ENCODE results near the gene EGLN3.

The EGLN3 gene

DNA sequence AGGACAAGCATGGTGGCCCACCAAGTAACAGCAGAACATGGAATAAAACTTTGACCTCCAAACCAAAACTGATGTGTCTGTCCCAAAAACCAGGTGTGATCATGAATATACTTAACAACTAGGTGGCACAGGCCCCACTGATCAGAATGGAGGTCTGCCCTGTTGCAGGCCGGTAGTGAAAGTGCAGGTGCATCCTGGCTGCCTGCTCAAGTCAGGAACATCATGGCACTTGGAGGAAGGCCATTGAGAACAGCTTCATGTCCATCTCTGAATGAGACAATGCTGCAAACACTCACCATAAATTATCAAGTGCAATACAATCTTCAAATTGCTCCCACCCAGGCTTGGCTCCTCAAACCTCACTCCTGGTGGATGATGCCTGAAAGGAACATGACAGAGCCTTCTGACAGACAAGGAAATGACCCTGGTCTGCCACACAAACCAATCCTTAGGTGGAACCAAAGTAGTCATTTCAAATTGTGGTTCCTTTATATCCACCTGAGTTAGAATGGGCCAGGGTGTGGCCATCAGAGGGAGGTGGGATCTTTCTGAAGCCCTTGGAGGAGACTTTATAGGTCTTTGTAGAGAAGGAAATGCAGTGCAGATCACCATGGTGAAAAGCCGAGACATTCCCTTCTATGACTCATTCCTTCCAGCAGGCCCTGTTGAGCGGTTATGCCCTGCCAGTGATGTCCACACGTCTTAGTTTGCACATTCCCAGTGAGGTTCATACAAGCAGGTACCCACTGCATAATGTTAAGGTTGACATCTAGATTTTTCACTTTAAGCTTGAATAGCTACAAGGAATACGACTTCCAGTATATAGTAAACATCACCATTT, 36.0 kb downstream of the EGLN3 start:
- DNase-seq = no peak

DNA sequence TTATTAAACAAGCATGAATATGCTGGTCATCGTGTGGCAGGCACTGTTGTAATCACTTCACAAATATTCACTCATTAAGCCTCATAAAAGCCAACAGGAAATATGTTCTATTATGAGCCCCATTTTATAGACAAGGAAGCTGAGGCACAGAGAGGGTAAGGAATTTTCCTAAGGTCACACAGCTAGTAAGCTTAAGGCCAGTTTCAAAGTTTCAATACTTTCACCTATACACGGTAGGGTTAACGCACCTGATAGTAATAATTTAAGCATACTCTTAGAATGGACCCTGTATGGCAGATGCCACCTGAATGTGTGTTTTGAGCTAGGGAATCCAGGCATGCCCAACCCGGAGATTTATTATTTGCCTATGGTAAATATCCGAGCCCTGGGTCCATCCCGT, 39.8 kb downstream of the EGLN3 start:
- DNase-seq = no peak

DNA sequence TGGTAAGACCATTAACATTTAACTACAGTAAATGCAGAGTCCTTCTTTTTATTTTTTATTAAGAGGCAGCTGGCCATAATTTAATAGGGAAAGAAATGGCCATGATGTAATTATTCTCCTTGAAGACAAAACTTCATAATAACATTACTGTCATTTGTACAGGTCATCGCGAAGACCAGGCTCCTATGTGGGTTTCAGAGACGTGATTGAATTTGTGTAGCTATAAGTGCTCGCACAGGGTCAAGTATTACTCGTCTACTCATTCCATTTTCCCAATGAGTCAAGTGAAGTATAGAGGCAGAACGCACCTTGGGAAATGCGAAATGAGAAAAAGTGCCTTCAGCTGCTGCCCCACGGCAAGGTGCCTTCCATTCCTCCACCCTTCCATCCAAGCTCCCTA, 40.4 kb downstream of the EGLN3 start:
- DNase-seq = no peak

DNA sequence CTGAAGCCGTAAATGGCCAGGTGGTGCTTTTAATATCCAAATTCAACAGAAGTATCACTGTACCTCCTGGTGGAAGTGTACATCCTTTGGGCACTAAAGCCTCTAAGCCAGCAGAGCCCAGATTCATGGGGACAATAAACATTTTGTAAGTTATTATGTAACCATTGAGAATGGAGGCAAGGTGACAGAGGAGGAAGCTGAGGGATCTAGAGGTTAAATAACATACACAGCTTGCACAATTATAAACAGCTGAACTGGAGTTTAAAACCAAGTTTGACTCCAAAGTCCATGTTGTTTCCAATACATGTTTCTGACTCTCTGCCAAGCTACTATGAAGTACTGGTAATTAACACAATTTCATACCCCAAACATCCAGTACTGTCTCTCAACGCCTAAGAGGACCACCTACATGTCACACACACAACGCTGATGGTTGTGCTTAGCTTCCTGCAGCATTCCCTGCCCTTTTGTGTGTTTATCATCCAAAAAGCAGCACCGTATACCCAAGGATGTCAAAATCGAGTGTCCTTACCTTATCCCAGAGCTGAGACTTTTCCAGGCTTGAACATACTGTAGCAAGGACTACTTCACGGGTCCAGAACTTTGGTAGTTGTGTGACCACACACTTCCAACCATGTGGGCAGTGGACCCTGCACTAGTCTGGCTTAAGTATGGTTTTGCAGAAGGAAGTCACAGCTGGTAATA, 41.3 kb downstream of the EGLN3 start:
- no peak for DNase-seq

DNA sequence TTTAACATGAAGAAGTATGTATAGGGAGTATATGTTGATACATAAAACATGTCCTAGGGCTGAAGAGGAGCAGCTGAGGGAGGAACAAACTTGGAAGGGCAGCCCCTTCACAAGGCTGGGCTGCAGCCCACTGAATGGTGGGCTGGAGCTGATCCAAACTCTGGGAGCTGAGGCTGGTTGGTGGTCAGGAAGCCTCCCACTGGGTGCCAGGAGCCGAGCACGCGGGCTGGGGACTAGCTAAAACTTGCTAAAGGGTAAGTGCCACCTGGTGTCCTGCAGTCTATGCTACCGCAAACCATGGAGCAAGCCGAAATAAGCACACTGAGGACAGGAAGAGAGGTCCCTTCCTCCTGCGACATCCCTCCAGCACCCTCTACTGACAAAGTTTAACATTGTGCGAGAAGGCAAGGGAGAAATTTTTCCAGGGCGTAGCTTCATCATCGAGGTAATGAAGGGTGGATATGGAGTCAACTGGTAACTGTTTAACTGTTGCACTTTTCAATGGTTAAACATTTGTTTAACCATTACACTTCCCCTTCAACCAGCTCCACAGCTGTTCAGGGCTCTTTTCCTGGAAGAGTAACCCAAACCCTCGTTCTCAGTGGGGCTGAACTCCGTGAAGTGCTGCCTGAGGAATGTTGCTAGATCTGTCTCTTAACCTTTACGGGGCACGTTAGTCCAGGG, 42.2 kb downstream of the EGLN3 start:
- DNase-seq = no peak

DNA sequence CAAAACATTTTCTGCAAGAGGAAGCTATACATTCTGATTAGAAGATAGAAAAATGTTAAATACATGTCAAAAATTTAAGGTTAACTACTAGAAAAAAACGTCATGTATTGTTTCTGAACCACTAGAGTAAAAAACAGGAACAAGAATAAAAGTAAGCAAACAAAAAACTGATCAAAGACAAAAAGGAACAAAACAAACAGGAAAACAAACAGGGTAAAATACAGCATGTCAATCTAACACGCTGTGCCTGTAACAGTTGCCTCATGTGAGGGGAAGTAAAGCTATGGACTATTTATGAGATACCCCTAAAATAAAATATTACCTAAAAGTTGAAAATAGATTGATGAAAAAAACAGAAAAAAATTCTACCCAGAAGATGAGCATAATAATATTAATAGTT, 43.9 kb downstream of the EGLN3 start:
- DNase-seq = no peak

DNA sequence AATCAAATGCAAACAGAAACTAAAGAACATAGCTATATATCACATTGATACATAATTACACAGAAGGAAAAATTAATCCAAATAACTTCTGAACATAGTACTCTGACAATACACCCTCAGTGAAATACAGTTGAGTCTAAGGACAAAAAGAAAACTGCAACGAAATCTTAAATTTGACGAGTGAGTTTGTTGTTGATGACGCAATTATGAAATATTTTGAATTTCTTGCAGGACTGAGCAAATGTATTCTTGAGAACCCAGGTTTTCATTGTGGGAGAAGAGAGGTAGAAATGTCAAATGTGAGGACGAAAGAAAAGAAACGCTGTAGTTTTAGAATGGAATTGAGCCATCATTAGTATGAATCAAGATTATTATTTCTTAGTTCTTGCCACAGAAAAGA, 46.3 kb downstream of the EGLN3 start:
- no peak for DNase-seq

DNA sequence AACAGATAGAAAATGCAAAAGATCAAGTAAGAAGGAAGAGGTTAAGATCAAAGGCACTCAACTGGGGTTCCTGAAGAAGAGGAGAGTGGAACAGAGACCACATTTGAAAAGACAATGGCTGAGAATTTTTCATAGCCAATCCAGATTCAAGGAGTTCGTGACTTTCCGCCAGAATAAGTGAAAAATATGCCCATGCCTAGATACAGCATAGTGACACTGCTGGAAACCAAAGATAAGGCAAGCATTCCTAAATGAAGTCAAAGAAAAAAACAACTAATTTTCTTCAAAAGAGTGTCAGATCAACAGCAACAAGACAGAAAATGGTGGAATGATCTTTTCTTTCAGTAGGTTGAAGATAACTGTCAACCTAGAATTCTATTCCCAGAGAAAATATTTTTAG, 47.5 kb downstream of the EGLN3 start:
- no peak for DNase-seq

DNA sequence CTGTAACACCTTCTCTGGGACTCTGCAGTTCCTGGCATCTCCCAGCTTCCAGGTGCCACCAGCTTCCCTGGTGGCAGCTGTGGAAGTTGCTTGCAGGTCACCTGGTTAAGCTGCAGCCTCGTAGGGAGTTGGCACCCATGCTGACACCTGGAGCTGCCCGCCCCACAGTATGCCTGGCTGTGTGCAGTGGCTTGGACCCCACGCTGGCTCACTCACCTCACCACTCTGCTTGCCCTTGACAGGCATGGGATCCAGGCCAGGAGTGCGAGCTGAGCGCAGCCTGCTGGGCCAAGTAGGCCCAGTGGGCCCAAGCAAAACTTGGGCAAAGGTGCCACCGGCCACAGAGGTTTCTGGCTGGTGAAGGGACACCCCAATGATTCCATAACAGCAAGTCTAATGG, 48.5 kb downstream of the EGLN3 start:
- no peak for DNase-seq

DNA sequence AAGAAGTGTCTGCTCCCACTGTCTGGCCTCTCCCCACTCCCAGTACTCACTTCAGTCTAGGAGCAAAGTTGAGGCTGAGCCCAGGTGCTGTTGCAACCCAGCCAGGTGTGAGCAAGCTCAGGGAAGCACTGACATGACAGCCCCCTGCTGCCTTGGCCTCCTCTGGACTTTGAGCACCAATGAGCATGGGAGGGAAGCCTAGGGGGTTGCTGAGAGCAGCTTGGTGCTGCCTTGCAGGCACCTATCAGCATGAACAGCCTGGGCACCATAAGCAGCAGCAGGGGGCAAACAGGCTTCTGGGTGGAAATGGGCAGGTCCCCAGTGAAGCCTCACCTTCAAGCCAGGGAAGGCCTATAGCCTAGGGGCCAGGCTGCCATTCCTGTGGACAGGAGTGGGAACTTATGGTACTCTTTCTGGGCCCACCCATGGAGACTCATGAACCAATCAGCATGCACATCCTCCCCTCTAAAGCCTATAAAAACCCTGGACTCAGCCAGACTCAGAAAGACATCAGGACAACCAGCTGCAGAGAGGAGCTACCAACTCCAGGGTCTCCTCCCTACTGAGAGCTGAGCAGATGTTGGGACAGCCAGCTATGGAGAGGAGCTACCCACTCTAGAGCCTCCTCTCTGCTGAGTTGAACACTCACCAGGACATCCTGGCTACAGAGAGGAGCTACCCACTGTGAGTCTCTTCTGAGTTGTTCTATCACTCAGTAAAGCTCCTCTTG, 49.3 kb downstream of the EGLN3 start:
- no peak for DNase-seq

DNA sequence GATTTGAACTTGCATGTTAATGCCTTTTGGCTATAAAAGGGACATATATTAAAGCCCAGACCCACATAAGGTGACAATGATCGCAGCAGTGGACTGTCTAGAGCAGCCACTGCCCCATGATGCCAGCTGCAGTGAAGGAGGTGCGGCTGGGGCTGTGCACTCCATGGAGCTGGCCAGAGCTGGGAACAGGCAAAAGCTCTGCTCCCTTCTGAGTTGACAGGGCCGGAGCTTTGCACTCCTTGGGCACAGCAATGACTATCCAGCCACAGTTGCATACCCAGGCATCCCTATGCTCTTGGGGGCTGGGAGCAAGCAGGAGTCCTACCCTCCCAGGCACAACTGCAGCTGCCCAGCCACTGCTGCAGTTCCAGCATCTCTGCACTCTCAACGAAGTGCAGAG, 50.2 kb downstream of the EGLN3 start:
- no peak for DNase-seq

DNA sequence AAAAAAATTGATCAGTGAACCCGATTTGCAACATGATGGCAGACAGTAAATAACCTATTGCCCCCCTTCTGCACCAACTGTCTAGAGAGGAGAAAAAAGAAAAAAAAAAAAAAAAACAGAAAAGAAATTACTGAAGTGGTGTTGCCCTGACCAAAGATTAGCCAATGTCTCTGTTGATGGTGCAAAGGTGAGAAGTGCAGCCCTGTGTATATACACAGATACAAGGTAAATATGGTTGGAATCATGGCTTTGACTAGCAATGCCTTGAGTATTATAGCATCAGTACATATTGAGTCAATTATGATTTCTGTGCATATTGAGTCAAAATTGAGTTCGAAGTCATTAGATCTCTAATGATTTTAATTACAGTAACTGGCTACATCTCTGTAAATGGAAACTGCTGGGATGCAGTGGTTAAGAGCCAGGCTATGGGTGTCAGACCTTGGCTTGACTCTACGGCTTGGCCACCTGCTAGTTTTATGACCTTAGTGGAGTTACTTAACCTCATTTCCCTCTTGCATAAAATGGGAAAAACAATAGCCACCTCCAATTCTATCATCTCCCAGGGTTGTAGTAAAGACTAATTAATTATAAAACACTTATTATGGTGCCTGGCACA, 51.0 kb downstream of the EGLN3 start:
- no peak for DNase-seq

DNA sequence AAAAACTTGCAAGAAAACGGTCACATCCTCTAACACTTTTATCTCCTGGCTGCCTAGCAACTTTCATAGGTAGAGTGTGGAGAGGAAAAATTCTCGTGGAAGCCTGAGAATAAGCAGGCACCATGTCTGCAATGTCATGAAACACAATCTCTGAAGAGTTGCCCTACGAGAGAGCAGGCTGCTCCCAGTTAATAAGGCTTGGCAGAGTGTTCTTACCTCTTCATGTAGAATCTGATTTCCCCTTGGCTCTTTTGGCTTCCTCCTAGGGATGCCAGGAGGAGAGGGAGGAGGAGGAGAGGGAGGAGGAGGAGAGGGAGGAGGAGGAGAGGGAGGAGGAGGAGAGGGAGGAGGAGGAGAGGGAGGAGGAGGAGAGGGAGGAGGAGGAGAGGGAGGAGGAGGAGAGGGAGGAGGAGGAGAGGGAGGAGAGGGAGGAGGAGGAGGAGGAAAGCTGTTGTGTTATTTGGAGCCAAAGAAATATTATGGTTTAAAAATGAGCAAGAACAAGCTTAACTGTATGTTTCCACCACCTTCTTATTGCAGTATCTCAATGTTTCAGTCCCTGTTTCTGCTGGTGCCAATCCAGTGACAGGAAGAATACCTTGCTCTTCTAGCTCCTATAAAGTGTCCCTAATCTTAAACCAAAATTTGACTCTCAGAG, 52.9 kb downstream of the EGLN3 start:
- no peak for DNase-seq

DNA sequence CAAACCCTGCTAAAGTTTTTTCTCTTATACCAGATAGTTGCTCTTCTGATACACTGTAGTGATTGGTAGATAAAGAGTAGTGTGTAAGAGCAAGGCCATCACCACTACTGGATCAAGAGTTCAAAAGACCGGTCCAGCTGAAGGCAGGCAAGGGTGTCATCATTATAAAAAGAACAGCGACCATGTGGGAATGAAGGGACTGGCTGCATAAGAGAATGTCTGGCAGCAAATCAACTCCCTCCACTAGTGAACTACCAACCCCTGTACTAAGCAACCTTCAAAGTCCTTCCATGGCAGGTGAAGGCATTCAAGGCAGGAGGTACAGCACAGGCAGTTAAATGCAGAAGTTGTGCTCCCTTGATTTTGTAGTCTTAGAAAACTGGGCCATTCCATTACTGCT, 53.5 kb downstream of the EGLN3 start:
- no peak for DNase-seq

DNA sequence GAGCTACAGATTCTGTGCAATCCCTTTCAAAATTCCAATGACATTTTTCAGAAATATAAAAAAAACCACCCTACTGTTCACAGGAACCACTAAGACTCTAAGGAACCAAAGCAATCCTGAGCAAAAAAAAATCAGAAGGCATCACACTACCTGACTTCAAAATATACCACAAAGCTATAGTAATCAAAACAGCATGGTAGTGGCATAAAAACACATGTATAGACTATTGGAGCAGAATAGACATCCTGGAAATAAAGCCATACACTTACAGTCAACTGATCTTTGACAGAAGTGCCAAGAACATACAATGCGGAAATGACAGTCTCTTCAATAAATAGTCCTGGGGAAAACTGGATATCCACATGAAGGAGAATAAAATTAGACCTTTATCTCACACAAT, 56.5 kb downstream of the EGLN3 start:
- no peak for DNase-seq

DNA sequence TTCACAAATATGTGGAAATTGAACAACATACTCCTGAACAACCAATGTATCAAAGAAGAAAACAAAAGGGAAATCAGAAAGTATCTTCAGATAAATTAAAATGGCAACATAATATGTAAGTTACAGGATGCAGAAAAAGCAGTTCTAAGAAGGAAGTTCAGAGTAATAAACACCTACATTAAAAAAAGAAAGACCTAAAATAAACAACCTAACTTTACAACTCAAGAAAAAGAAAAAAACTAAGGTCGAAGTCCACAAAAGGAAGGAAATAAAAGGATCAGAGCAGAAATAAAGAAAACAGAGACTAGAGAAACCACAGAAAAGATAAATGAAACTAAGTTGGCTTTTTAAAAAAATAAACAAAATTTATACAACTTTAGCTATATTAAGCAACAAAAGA, 59.2 kb downstream of the EGLN3 start:
- no peak for DNase-seq

DNA sequence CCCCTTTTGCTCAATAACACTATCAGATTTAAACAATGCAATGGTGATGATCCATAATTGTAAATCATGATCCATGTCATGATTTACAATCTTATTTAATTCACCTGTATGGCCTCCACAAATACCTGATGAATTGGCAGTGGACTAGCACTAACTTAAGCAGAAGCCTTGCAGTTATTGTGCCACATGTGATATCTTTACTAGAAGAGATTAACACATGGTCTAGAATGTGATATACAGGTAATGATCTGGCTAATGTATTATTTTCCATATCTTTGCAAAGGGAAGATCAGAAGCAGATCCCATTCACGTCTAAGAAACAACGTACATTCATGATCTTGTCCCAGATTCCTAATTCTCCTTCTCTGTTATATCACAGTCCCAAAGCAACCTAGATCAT, 66.0 kb downstream of the EGLN3 start:
- DNase-seq = no peak

DNA sequence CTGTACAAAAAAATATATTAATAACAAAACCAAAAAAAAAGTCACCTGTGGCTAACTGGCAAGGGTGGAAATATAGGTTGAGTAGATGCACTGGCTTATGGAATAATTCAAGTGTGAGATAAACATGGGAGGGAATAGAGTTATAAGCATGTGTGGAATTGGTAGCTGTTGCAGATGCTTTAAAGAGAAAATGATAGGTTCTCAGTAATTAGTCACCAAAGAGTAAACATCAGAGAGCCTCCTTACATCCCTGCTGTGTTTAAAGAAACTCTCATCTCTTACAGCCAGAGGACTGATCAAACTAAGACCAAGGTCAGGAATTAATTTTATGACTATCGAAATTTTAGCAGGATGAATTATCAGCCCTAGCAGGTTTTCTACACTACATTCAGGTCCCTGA, 70.5 kb downstream of the EGLN3 start:
- no peak for DNase-seq

DNA sequence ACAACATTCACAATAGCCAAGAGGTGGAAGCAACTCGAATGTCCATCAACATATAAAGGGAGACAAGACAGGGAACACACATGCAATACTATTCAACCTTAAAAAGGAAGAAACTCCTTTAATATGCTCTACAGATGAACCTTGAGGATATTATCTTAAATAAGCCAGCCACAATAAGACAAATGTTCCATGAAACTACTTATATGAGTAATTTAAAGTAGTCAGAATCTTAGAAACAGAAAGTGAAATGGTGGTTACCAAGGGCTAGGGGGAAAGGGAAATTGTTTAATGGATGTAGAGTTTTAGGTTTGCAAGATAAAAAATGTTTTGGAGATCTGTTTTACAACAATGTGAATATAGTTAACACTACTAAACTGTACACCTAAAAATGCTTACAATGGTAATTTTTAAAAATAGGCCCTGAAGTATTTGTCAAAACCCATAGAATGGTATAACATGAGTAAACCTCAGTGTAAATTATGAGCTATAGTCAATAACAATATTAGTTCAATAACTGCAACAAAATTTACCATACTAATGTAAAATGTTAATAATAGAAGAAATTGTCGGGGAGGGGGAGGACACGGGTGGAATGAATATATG, 71.1 kb downstream of the EGLN3 start:
- no peak for DNase-seq

DNA sequence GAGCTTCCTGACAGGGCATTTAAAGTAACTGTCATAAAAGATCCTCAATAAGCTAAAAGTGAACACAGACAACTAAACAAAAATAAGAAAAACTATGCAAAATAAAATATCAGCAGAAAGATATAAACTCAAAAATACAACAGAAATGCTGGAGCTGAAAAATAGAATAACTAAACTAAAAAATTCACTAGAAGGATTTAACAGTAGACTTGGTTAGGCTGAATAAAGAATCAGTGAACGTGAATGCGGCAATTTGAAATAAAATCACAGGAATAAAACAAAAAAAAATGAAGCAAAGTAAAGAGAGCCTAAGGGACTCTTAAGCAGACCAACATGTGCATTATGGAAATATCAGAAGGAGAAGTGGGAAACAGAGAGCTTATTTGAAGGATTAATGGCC, 74.6 kb downstream of the EGLN3 start:
- no peak for DNase-seq

Measured in right kidney (tissue), 1 donor.